ENCODE data around the gene DACT2.

DACT2 gene

GRCh38 chr6:168299541-168300511, 19.8 kb downstream of the DACT2 start:
- TF ChIP-seq CTCF (conservative IDR thresholded peaks at IDR 0.05; ENCODE audit: low read length): no peak
- no peak for DNase-seq (ENCODE audit: low read depth)
- no peak overlapping the region for H3K4me3 ChIP-seq (ENCODE audit: low read length)

- no peak for TF ChIP-seq CTCF (conservative IDR thresholded peaks at IDR 0.05; ENCODE audit: low read length)
- H3K4me3 ChIP-seq (ENCODE audit: low read length): no peak overlapping the region
- no peak for DNase-seq (ENCODE audit: low read depth)
These were observed 21.9 kb downstream of the DACT2 start for GRCh38 chr6:168297643-168298042.

- no peak for DNase-seq (ENCODE audit: low read depth)
- H3K4me3 ChIP-seq (ENCODE audit: low read length): no peak overlapping the region
- no peak for TF ChIP-seq CTCF (conservative IDR thresholded peaks at IDR 0.05; ENCODE audit: low read length)
These were observed 24.7 kb downstream of the DACT2 start for GRCh38 chr6:168294901-168295300.

GRCh38 chr6:168293636-168294530, 25.7 kb downstream of the DACT2 start:
- TF ChIP-seq CTCF (conservative IDR thresholded peaks at IDR 0.05; ENCODE audit: low read length): no peak
- H3K4me3 ChIP-seq (ENCODE audit: low read length): no peak overlapping the region
- DNase-seq (ENCODE audit: low read depth): no peak

GRCh38 chr6:168292826-168293225, 26.8 kb downstream of the DACT2 start:
- no peak for TF ChIP-seq CTCF (conservative IDR thresholded peaks at IDR 0.05; ENCODE audit: low read length)
- no peak overlapping the region for H3K4me3 ChIP-seq (ENCODE audit: low read length)
- DNase-seq (ENCODE audit: low read depth): no peak

- DNase-seq (ENCODE audit: low read depth): no peak
- no peak for TF ChIP-seq CTCF (conservative IDR thresholded peaks at IDR 0.05; ENCODE audit: low read length)
- H3K4me3 ChIP-seq (ENCODE audit: low read length): no peak overlapping the region
These were observed 28.1 kb downstream of the DACT2 start for GRCh38 chr6:168291450-168291849.
